ENCODE data around the gene ASPSCR1.
A peak's percentile ranks its signal among the peaks of the same experiment; 100 is the strongest.

The ASPSCR1 gene

DNA sequence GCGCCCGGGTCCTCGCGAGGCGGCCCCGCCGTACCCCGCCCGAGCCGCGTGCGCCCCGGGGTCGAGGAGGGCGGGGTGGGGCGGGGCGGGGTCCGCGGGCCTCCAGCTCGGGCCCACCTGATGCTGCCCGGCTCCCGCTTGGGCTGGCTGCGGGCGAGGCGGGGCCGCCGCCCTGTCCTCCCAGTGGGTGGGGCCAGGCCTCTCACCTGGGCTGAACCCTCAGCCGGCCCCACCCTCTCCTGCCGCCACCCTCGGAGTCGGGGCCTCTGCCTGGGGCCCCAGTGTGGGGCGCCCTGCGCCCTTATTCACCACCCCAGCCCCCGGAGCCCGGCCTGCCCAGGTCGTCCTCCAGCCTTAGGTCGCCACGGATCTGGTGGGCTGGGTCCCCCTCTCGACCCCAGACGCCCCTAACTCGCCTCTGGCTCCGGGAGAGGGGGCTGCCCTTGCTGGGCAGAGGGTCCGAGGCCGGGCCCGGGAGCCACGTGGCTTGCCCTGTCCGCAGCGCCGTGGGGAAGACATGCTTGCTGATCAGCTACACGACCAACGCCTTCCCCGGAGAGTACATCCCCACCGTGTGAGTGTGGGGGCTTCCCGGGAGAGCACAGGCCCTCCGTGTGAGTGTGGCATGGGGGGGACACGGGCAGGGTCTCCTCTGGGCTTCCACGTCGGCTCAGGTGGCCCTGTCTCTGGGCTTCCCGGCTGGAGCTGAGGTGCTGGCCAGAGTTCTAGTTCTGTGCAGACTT is 54.6 kb downstream of the ASPSCR1 start:
- no peak for DNase-seq (ENCODE audit: extremely low read depth, low read depth)
- no peak for TF ChIP-seq CTCF (IDR thresholded peaks at IDR 0.05; ENCODE audit: low read depth, low read length, missing control alignments)
- H3K4me3 ChIP-seq (replicated peaks; ENCODE audit: low read depth, low read length), result peak overlapping the region; percentile 72

DNA sequence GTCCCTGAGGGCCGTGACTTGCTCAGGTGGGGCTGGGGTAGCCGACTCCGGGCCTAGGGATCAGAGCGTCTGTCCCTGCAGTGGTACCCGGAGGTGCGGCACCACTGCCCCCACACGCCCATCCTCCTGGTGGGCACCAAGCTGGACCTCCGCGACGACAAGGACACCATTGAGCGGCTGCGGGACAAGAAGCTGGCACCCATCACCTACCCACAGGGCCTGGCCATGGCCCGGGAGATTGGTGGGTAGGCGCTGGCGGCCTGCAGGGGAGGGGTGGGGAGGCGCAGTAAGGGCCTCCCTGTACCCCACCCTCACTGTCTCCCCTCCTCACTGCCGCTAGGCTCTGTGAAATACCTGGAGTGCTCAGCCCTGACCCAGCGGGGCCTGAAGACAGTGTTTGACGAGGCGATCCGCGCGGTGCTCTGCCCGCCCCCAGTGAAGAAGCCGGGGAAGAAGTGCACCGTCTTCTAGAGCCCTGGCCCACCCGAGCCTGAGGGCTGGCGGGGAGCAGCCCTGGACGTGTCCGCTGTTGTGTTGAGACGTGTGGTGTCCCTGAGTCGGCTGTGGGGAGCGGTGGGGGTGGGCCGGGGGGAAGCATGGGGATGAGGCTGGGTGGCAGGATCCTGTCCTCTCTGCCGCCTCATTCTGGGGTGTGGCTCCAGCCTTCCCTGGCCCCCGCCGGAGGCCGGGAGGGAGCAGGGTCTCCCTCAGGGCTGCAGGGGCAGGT is 56.1 kb downstream of the ASPSCR1 start:
- no peak overlapping the region for H3K4me3 ChIP-seq (replicated peaks; ENCODE audit: low read depth, low read length)

GRCh38 chr17:82034371-82035011 is 57.1 kb downstream of the ASPSCR1 start:
- no peak overlapping the region for H3K4me3 ChIP-seq (replicated peaks; ENCODE audit: low read depth, low read length)
- no peak for DNase-seq (ENCODE audit: extremely low read depth, low read depth)
- no peak for TF ChIP-seq CTCF (IDR thresholded peaks at IDR 0.05; ENCODE audit: low read depth, low read length, missing control alignments)

More for the DNA sequence above, 56.1 kb downstream of the ASPSCR1 start:
- TF ChIP-seq CTCF (IDR thresholded peaks at IDR 0.05; ENCODE audit: low read depth, low read length, missing control alignments), result no peak
- DNase-seq (ENCODE audit: extremely low read depth, low read depth), result no peak

DNA sequence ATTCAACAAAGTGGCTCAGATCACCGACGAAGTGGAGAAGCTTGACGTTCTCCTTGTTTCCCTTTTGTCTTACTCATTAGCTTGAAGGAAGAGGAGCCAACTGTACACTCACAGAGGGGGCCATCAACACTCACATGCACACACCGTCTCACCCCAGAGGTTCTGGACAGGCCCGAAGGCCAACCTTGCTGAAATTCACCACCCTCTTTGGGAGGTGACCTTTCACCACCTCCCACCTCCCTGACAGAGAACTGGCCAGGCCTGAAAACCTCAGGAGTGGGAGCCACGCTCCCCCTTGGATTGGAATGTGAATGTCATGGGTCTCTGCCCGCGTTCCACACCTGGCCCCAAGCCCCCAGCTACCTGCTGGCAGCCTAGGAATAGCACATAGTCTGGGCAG is 58.1 kb downstream of the ASPSCR1 start:
- no peak for DNase-seq (ENCODE audit: extremely low read depth, low read depth)
- no peak overlapping the region for H3K4me3 ChIP-seq (replicated peaks; ENCODE audit: low read depth, low read length)
- TF ChIP-seq CTCF (IDR thresholded peaks at IDR 0.05; ENCODE audit: low read depth, low read length, missing control alignments), result no peak

GRCh38 chr17:82035956-82036633 is 58.7 kb downstream of the ASPSCR1 start:
- TF ChIP-seq CTCF (IDR thresholded peaks at IDR 0.05; ENCODE audit: low read depth, low read length, missing control alignments), result no peak
- H3K4me3 ChIP-seq (replicated peaks; ENCODE audit: low read depth, low read length), result peak overlapping the region; percentile 78

GRCh38 chr17:82036634-82037091 is 59.2 kb downstream of the ASPSCR1 start:
- no peak for TF ChIP-seq CTCF (IDR thresholded peaks at IDR 0.05; ENCODE audit: low read depth, low read length, missing control alignments)
- no peak for DNase-seq (ENCODE audit: extremely low read depth, low read depth)
- H3K4me3 ChIP-seq (replicated peaks; ENCODE audit: low read depth, low read length), result peak overlapping the region; percentile 78

More at GRCh38 chr17:82035956-82036633, 58.7 kb downstream of the ASPSCR1 start:
- DNase-seq (ENCODE audit: extremely low read depth, low read depth), result no peak
